ENCODE results near the gene TBC1D7. TPM values are rescaled to one million over a fixed set of nuclear protein-coding genes. Genes with fewer than 3 reads are reported as not detected.

The TBC1D7 gene
- total RNA-seq, 1 experiment from 2014 or later = 44.9 TPM

DNA sequence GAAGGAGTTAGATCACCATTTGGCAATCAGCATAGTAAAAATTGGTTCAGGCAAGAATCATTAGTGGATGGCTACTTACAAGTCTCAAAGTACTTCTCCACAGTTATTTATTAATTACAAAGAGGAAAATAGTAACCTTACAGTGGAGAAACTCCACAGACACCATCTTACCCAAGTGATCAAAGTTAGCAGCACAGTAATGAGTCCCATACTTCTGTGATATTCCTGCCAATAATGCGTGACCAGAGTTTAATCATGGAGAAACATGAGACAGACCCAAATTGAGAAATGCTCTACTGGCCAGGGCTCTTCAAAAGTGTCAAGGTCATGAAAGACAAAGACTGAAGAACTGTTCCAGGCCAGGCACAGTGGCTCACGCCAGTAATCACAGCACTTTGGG, 9.5 kb downstream of the TBC1D7 start:
- H3K9me3 Mint-ChIP-seq = no peaks in the 10 kb centered on the region
- CTCF ChIA-PET = no interaction called here
- peaks cover 79% of the 10 kb centered on the region for H3K36me3 Mint-ChIP-seq

DNA sequence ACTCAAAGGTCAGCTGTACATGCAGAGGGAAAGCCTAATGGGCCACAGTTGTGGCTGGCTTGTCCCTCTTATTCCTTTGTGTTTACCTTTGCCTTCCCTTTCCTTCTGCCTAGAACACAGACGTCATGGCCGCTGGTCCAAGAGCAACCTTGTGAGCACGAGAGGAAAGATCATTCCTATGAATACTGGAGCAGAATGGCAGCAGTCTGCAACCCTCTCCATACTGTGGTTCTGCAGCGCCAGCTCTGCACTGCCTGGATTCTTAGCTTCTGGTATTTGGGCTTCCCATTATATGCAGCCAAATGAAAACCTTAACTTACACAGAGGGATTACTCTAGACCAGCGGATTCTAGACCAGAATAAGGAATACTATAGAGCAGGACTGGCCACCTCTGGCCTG, 12.4 kb downstream of the TBC1D7 start:
- H3K4me3 Mint-ChIP-seq = no peak overlapping the region
- ATAC-seq = no peak
- no peaks in the 10 kb centered on the region for H3K27me3 Mint-ChIP-seq (ENCODE audit: low read depth)
- peaks cover 75% of the 10 kb centered on the region for H3K36me3 Mint-ChIP-seq
- no peaks in the 10 kb centered on the region for H3K9me3 Mint-ChIP-seq
- H3K27ac Mint-ChIP-seq = no peak overlapping the region
- CTCF ChIA-PET = interaction anchor here (0.7 kb wide), 1 partner anchor 367 kb away, joined by 3 read pairs; no protein-coding TSS in a partner anchor
- TF ChIP-seq, protein P1, sequence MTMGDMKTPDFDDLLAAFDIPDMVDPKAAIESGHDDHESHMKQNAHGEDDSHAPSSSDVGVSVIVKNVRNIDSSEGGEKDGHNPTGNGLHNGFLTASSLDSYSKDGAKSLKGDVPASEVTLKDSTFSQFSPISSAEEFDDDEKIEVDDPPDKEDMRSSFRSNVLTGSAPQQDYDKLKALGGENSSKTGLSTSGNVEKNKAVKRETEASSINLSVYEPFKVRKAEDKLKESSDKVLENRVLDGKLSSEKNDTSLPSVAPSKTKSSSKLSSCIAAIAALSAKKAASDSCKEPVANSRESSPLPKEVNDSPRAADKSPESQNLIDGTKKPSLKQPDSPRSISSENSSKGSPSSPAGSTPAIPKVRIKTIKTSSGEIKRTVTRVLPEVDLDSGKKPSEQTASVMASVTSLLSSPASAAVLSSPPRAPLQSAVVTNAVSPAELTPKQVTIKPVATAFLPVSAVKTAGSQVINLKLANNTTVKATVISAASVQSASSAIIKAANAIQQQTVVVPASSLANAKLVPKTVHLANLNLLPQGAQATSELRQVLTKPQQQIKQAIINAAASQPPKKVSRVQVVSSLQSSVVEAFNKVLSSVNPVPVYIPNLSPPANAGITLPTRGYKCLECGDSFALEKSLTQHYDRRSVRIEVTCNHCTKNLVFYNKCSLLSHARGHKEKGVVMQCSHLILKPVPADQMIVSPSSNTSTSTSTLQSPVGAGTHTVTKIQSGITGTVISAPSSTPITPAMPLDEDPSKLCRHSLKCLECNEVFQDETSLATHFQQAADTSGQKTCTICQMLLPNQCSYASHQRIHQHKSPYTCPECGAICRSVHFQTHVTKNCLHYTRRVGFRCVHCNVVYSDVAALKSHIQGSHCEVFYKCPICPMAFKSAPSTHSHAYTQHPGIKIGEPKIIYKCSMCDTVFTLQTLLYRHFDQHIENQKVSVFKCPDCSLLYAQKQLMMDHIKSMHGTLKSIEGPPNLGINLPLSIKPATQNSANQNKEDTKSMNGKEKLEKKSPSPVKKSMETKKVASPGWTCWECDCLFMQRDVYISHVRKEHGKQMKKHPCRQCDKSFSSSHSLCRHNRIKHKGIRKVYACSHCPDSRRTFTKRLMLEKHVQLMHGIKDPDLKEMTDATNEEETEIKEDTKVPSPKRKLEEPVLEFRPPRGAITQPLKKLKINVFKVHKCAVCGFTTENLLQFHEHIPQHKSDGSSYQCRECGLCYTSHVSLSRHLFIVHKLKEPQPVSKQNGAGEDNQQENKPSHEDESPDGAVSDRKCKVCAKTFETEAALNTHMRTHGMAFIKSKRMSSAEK (CRISPR knock-in tag; IDR thresholded peaks at IDR 0.05; ENCODE audit: borderline replicate concordance) = no peak
- TF ChIP-seq ZNF263 (CRISPR knock-in tag; IDR thresholded peaks at IDR 0.05; ENCODE audit: low read depth) = no peak
- no peak for TF ChIP-seq ZNF232 (CRISPR knock-in tag; IDR thresholded peaks at IDR 0.05)
- no peak for DNase-seq (ENCODE audit: low spot score)
- no peaks in the 10 kb centered on the region for H3K4me1 Mint-ChIP-seq
- POLR2A ChIA-PET = no interaction called here

More for the DNA sequence above, 9.5 kb downstream of the TBC1D7 start:
- Mint-ChIP-seq H3K27ac (no peak overlapping the region), H3K4me3 (no peak overlapping the region), H3K4me1 (no peaks in the 10 kb centered on the region), H3K27me3 (ENCODE audit: low read depth) (no peaks in the 10 kb centered on the region)
- TF ChIP-seq, protein P2, sequence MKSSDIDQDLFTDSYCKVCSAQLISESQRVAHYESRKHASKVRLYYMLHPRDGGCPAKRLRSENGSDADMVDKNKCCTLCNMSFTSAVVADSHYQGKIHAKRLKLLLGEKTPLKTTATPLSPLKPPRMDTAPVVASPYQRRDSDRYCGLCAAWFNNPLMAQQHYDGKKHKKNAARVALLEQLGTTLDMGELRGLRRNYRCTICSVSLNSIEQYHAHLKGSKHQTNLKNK (CRISPR knock-in tag; IDR thresholded peaks at IDR 0.05) = no peak
- TF ChIP-seq ZNF232 (CRISPR knock-in tag; IDR thresholded peaks at IDR 0.05) = no peak
- TF ChIP-seq SMAD4 (CRISPR knock-in tag; IDR thresholded peaks at IDR 0.05) = no peak
- TF ChIP-seq ZNF121 (CRISPR knock-in tag; IDR thresholded peaks at IDR 0.05) = no peak
- no peak for TF ChIP-seq NR1H2 (CRISPR knock-in tag; IDR thresholded peaks at IDR 0.05)
- TF ChIP-seq, protein P3, sequence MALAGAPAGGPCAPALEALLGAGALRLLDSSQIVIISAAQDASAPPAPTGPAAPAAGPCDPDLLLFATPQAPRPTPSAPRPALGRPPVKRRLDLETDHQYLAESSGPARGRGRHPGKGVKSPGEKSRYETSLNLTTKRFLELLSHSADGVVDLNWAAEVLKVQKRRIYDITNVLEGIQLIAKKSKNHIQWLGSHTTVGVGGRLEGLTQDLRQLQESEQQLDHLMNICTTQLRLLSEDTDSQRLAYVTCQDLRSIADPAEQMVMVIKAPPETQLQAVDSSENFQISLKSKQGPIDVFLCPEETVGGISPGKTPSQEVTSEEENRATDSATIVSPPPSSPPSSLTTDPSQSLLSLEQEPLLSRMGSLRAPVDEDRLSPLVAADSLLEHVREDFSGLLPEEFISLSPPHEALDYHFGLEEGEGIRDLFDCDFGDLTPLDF (CRISPR knock-in tag; IDR thresholded peaks at IDR 0.05) = no peak
- TF ChIP-seq, protein P4, sequence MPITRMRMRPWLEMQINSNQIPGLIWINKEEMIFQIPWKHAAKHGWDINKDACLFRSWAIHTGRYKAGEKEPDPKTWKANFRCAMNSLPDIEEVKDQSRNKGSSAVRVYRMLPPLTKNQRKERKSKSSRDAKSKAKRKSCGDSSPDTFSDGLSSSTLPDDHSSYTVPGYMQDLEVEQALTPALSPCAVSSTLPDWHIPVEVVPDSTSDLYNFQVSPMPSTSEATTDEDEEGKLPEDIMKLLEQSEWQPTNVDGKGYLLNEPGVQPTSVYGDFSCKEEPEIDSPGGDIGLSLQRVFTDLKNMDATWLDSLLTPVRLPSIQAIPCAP (CRISPR knock-in tag; IDR thresholded peaks at IDR 0.05) = no peak
- no peak for TF ChIP-seq ZNF423 (CRISPR knock-in tag; IDR thresholded peaks at IDR 0.05)
- TF ChIP-seq GRHL2 (CRISPR knock-in tag; IDR thresholded peaks at IDR 0.05; ENCODE audit: insufficient replicate concordance, severe bottlenecking) = no peak
- DNase-seq (ENCODE audit: low spot score) = no peak
- ATAC-seq = no peak
- POLR2A ChIA-PET = no interaction called here

DNA sequence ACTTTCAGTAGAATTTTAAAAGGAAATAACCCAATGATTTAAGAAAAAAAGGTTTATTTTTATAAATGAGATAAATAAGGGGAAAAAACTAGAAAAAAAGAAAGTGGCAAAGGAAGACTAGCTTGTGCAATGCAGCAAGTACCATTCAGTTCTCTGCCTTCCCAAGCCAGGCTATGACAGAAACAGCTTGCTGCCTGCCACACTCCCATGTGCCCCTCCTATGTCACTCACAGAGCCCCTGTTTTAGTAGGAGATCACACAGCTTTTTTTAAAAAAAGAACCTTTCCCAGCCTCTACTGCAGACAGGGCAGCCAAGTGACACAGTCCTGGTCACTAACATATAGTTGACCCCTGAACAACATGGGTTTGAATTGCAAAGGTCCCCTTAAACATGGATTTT, 13.5 kb downstream of the TBC1D7 start:
- ATAC-seq (no peak), DNase-seq (ENCODE audit: low spot score) (no peak)
- Mint-ChIP-seq H3K27ac (no peak overlapping the region), H3K27me3 (ENCODE audit: low read depth) (no peaks in the 10 kb centered on the region), H3K9me3 (no peaks in the 10 kb centered on the region), H3K36me3 (peaks cover 66% of the 10 kb centered on the region), H3K4me3 (no peak overlapping the region), H3K4me1 (no peaks in the 10 kb centered on the region)
- no peak for TF ChIP-seq TEAD4 (CRISPR knock-in tag; IDR thresholded peaks at IDR 0.05)
- TF ChIP-seq, protein P5, sequence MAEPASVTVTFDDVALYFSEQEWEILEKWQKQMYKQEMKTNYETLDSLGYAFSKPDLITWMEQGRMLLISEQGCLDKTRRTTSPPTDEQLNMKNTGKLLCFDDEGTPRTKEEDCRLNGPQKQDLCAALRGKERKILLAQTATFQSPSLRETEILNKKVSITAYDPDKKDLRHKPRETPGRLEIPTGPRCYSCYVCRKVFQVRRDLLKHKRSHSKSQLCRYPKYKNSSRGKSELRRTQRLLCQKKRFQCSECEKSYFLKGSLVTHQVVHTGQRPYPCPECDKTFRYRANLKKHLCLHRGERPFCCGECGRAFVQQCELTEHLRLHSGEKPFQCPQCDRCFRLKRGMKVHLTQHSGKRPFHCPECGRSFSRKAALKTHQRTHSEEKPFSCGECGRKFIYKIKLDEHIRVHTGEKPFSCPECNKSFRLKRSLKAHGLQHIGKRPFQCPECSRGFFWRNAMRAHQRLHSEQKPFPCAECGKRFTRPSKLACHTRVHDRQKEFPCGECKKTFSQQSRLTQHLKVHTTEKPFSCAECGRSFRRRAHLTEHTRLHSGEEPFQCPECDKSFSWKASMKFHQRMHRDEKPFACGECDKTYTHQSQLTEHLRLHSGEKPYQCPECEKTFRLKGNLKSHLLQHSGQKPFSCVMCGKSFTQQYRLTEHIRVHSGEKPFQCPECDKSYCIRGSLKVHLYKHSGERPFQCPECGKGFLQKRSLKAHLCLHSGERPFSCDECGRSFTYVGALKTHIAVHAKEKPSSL (CRISPR knock-in tag; conservative IDR thresholded peaks at IDR 0.05) = no peak
- POLR2A ChIA-PET = no interaction called here
- CTCF ChIA-PET = no interaction called here

Measured in WTC11 (cell line).